Kidney (tissue), 14 donors: ENCODE results near the gene AK9. TPM values are rescaled to one million over a fixed set of nuclear protein-coding genes. Genes with fewer than 3 reads are reported as not detected.

ENCODE experiments used
- DNase-seq, 5 donors: peaks; one replicate each; pipeline ENCODE4 v3.0.0-alpha.2; 2013 to 2020
- FAIRE-seq: peaks from 2 replicates; lab custom pipeline; 2012; peaks lifted over from hg19 to GRCh38; lab: Jason Lieb, UNC
- H3K27ac ChIP-seq, 2 donors: one replicate each; pipeline ENCODE4 v1.7.0; 2013; ENCODE audit warnings: low read depth in 2 of 2, low read length in 2 of 2, inconsistent platforms in 1 of 2
- H3K27me3 ChIP-seq: one replicate; pipeline ENCODE4 v1.7.1; 2013; ENCODE audit warnings: low read length, inconsistent platforms; ENCODE audit not compliant: control insufficient read depth, insufficient read depth
- H3K36me3 ChIP-seq, 3 donors: one replicate each; pipeline versions ENCODE4 v1.7.0 to v1.7.1; 2013; ENCODE audit warnings: low read length in 3 of 3, control low read depth in 1 of 3, inconsistent platforms in 1 of 3; ENCODE audit not compliant: insufficient read depth in 3 of 3, control insufficient read depth in 2 of 3
- H3K4me1 ChIP-seq, 3 donors: one replicate each; pipeline versions ENCODE4 v1.7.0 to v1.7.1; 2013; ENCODE audit warnings: low read length in 3 of 3, inconsistent platforms in 1 of 3, low read depth in 1 of 3; ENCODE audit not compliant: control insufficient read depth in 2 of 3, insufficient read depth in 2 of 3
- H3K4me3 ChIP-seq, 3 donors: one replicate each; pipeline versions ENCODE4 v1.7.0 to v1.8.1; 2013; ENCODE audit warnings: low read length in 3 of 3, control low read depth in 1 of 3, inconsistent platforms in 1 of 3
- H3K9ac ChIP-seq, 3 donors: one replicate each; pipeline versions ENCODE4 v1.7.0 to v1.7.1; 2013; ENCODE audit warnings: low read length in 3 of 3, control low read depth in 1 of 3, inconsistent platforms in 1 of 3
- H3K9me3 ChIP-seq, 3 donors: one replicate each; pipeline versions ENCODE4 v1.7.0 to v1.7.1; 2013; ENCODE audit warnings: low read length in 3 of 3, control low read depth in 1 of 3, inconsistent platforms in 1 of 3; ENCODE audit not compliant: control insufficient read depth in 2 of 3, insufficient read depth in 1 of 3
- intact Hi-C: fragments of 100-400 bp; cut with DNase I; formaldehyde crosslinking; loops from one replicate; pipeline ENCODE4 v1.11.1; 2022
- polyA plus RNA-seq: library from polyadenylated mRNA; stranded (reverse); fragments of 350-450 nt; fragmentation: Illumina TruSeq; extraction: RNeasy Lipid Tissue Mini Kit (QIAGEN cat#74804); gene quantifications from one replicate; pipeline ENCODE4 v1.2.3, GENCODE V29; 2014; ENCODE audit warnings: low read depth, low replicate concordance; ENCODE audit not compliant: insufficient read depth
- total RNA-seq: library from RNA; stranded (reverse); fragmentation: NEBNext Ultra II Directional; extraction: Animal tissue kit (Norgen Biotek cat#: 25700); gene quantifications from one replicate; pipeline ENCODE4 v1.2.1, GENCODE V29; 2021
- TF ChIP-seq, protein P1 (sequence below): IDR thresholded peaks from 3 replicates; pipeline ENCODE4 v1.5.1; 2012; ENCODE audit warnings: mild to moderate bottlenecking, moderate library complexity, borderline replicate concordance; ENCODE audit not compliant: insufficient read depth; ENCODE audit errors: extremely low read depth
- donor health status: control.
- donor health status: control.
- donor health status: control.
- donor health status: control.
- donor health status: control.
- donor health status: DM: yes; HTN: yes; CAD: no.
- donor health status: Normal renal cell carcinoma (clear cell type).

The AK9 gene
- total and polyA plus RNA-seq, 2 donors from 2014 or later, result 4.6 to 10.9 TPM

DNA sequence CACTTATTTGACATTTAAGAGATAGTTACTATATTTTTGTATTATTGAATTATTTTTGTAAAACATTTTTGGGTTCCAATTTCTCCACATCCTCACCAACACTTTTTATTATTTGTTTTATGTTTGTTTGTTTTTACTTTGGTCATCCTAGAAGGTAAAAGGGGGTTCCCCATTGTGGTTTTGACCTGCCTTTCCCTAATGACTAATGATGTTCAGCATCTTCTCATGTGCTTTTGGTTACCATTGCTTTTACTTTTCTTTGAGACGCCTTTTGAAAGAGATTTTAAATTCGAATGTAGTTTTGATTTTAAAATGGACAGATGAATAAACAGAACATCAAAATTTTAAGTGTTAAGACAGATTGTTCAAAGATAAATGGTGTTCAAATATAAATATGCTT, 46.9 kb downstream of the AK9 start:
- Histone ChIP-seq H3K9ac (no peak overlapping the region), H3K27me3 (no peaks in the 10 kb centered on the region), H3K9me3 (peaks cover 0 to 4% (median 0%) of the 10 kb centered on the region in 3 donors), H3K36me3 (no peaks in the 10 kb centered on the region), H3K27ac (no peak overlapping the region), H3K4me1 (no peaks in the 10 kb centered on the region), H3K4me3 (no peak overlapping the region)
- DNase-seq, result no peak
- no peak for FAIRE-seq
- TF ChIP-seq, protein P1, sequence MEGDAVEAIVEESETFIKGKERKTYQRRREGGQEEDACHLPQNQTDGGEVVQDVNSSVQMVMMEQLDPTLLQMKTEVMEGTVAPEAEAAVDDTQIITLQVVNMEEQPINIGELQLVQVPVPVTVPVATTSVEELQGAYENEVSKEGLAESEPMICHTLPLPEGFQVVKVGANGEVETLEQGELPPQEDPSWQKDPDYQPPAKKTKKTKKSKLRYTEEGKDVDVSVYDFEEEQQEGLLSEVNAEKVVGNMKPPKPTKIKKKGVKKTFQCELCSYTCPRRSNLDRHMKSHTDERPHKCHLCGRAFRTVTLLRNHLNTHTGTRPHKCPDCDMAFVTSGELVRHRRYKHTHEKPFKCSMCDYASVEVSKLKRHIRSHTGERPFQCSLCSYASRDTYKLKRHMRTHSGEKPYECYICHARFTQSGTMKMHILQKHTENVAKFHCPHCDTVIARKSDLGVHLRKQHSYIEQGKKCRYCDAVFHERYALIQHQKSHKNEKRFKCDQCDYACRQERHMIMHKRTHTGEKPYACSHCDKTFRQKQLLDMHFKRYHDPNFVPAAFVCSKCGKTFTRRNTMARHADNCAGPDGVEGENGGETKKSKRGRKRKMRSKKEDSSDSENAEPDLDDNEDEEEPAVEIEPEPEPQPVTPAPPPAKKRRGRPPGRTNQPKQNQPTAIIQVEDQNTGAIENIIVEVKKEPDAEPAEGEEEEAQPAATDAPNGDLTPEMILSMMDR, result no peak
- intact Hi-C loops, result no loop called here

- Histone ChIP-seq H3K4me3 (no peak overlapping the region), H3K27ac (no peak overlapping the region), H3K27me3 (no peaks in the 10 kb centered on the region), H3K36me3 (no peaks in the 10 kb centered on the region), H3K4me1 (no peaks in the 10 kb centered on the region), H3K9me3 (no peaks in the 10 kb centered on the region), H3K9ac (no peak overlapping the region)
- intact Hi-C loops, result no loop called here
- FAIRE-seq (no peak), DNase-seq (no peak)
- TF ChIP-seq, protein P1, result no peak
Measured at GRCh38 chr6:109632405-109632804, 58.6 kb downstream of the AK9 start.

- Histone ChIP-seq H3K36me3 (no peaks in the 10 kb centered on the region), H3K9me3 (no peaks in the 10 kb centered on the region), H3K27me3 (no peaks in the 10 kb centered on the region), H3K9ac (no peak overlapping the region), H3K4me3 (no peak overlapping the region), H3K4me1 (no peaks in the 10 kb centered on the region), H3K27ac (no peak overlapping the region)
- intact Hi-C loops, result no loop called here
- DNase-seq (no peak), FAIRE-seq (no peak)
- TF ChIP-seq, protein P1, result no peak
Measured at GRCh38 chr6:109631403-109631802, 59.6 kb downstream of the AK9 start.
